Heart left ventricle (tissue), 16 donors: ENCODE measurements around the gene FRMD8. TPM values are rescaled to one million over a fixed set of nuclear protein-coding genes. Genes with fewer than 3 reads are reported as not detected.
A peak's percentile ranks its signal among the peaks of the same experiment; 100 is the strongest.

ENCODE experiments used
- ATAC-seq, 4 donors: fragments of 200-7000 bp; cut with Tn5 transposase; one replicate each; pipeline ENCODE4 v1.9.1; 2020 to 2022; ENCODE audit warnings: moderate library complexity in 4 of 4, mild to moderate bottlenecking in 3 of 4, moderate number of reproducible peaks in 1 of 4
- DNase-seq, 5 donors: peaks; one replicate each; pipeline ENCODE4 v3.0.0-alpha.2; 2020
- H3K27ac ChIP-seq, 12 donors: fragments of 200-600 bp; sonication (generic) in 4 of 12; one replicate each; pipeline versions ENCODE4 v1.5.0 to v1.8.0; 2016 to 2022; ENCODE audit warnings: mild to moderate bottlenecking in 2 of 12
- H3K27me3 ChIP-seq, 9 donors: fragments of 200-600 bp; sonication (generic) in 2 of 9; one replicate each; pipeline versions ENCODE4 v1.5.1 to v1.8.0; 2016 to 2022; ENCODE audit warnings: mild to moderate bottlenecking in 3 of 9
- H3K36me3 ChIP-seq, 9 donors: fragments of 200-600 bp; sonication (generic) in 2 of 9; one replicate each; pipeline versions ENCODE4 v1.5.0 to v1.8.0; 2018 to 2022; ENCODE audit warnings: mild to moderate bottlenecking in 2 of 9
- H3K4me1 ChIP-seq, 12 donors: fragments of 200-600 bp; sonication (generic) in 4 of 12; one replicate each; pipeline versions ENCODE4 v1.5.0 to v1.8.0; 2016 to 2022; ENCODE audit warnings: mild to moderate bottlenecking in 3 of 12
- H3K4me3 ChIP-seq, 12 donors: fragments of 200-600 bp; sonication (generic) in 4 of 12; one replicate each; pipeline versions ENCODE4 v1.5.0 to v1.8.0; 2017 to 2022; ENCODE audit warnings: mild to moderate bottlenecking in 9 of 12, moderate library complexity in 4 of 12
- H3K9me3 ChIP-seq, 12 donors: fragments of 200-600 bp; sonication (generic) in 4 of 12; one replicate each; pipeline versions ENCODE4 v1.5.0 to v1.8.0; 2016 to 2022; ENCODE audit warnings: mild to moderate bottlenecking in 1 of 12
- POLR2A ChIP-seq, 2 donors: fragments of 450-650 bp; IDR thresholded peaks; one replicate each; pipeline ENCODE4 v1.6.1; 2017; ENCODE audit warnings: antibody characterized with exemption in 2 of 2, mild to moderate bottlenecking in 2 of 2, moderate library complexity in 2 of 2
- WGBS, 4 donors: extraction: QIAGEN DNeasy Blood & Tissue Kit in 2 of 4; methylation state at CpG; one replicate each; pipeline versions ENCODE4 v1.1.5 to v1.1.7; 2013 to 2018; 5-methylcytosine and 5-hydroxymethylcytosine counted together
- intact Hi-C, 10 donors: fragments of 100-400 bp; cut with DNase I; formaldehyde crosslinking; loops; one replicate each; pipeline versions ENCODE4 v1.11.1 to v1.14.2; 2022
- polyA plus RNA-seq, 2 donors: library from polyadenylated mRNA; stranded (reverse); fragments of 200-250 nt; gene quantifications; one replicate each; pipeline ENCODE4 v1.2.3, GENCODE V29; 2013
- total RNA-seq, 9 donors: library from RNA; depleted of rRNA in 2 of 9; stranded (reverse); fragments of >200 nt in 2 of 9; fragmentation: NEBNext Ultra II Directional in 3 of 9; extraction: Animal tissue kit (Norgen Biotek cat#: 25700) in 3 of 9; gene quantifications; one replicate each; pipeline versions ENCODE4 v1.1.0 to v1.2.4, GENCODE V29; 2016 to 2023
- TF ChIP-seq, protein P1 (sequence below), 12 donors: fragments of 200-600 bp; sonication (generic) in 4 of 12; IDR thresholded peaks; one replicate each; pipeline versions ENCODE4 v1.5.0 to v1.8.0; 2018 to 2022; ENCODE audit warnings: antibody characterized with exemption in 12 of 12, mild to moderate bottlenecking in 5 of 12
- donor health status: ischemic (EF 13 %, LVEDD 7.1; RV severe dilation, severe dysfunction).
- donor health status: healthy with polysubstance abuse.
- donor health status: DM: no; HTN: yes; CAD: no.
- donor health status: DM: no; HTN: no; CAD: no.
- donor health status: ischemic (EF 25% LVEDD 6.9; RV normal size, moderate dysfunction).
- donor health status: ischemic (EF 25% LVEDD 5.7; RV mildly dilated, moderate dysfunction).
- donor health status: healthy.
- donor health status: DM: yes; HTN: yes; CAD: no.
- donor health status: ischemic (EF 35%, LVEDD 5.7; RV mildly dilated, moderate dysfunction).
- donor health status: nonischemic (EF 11% LVEDD 7.7; RV severe dilation, severe dysfunction).
- donor health status: DM: yes; HTN: yes; CAD: no.
- donor health status: PGD.
- donor health status: ischemic (EF 29% LVEDD 5.4; RV normal size, mild dysfunction).
- donor health status: nonischemic (EF 23%, LVEDD 6.1; RV moderate dilation, normal function).

The FRMD8 gene
- total and polyA plus RNA-seq, 11 donors = 6.1 to 24.1 (median 11.3) TPM

GRCh38 chr11:65362320-65362931 is 24.0 kb upstream of the FRMD8 start:
- Histone ChIP-seq H3K27ac (peak overlapping the region in 2 of 12 donors; percentile 20 to 61), H3K9me3 (no peaks in the 10 kb centered on the region), H3K27me3 (no peaks in the 10 kb centered on the region), H3K4me1 (peaks cover 0 to 25% (median 8%) of the 10 kb centered on the region in 12 donors), H3K4me3 (no peak overlapping the region), H3K36me3 (no peaks in the 10 kb centered on the region)
- DNase-seq (no peak), ATAC-seq (no peak)
- 81 to 87% (median 84%) methylated on average over 10 of the region's 10 CpGs for WGBS, 4 donors
- TF ChIP-seq, protein P1, sequence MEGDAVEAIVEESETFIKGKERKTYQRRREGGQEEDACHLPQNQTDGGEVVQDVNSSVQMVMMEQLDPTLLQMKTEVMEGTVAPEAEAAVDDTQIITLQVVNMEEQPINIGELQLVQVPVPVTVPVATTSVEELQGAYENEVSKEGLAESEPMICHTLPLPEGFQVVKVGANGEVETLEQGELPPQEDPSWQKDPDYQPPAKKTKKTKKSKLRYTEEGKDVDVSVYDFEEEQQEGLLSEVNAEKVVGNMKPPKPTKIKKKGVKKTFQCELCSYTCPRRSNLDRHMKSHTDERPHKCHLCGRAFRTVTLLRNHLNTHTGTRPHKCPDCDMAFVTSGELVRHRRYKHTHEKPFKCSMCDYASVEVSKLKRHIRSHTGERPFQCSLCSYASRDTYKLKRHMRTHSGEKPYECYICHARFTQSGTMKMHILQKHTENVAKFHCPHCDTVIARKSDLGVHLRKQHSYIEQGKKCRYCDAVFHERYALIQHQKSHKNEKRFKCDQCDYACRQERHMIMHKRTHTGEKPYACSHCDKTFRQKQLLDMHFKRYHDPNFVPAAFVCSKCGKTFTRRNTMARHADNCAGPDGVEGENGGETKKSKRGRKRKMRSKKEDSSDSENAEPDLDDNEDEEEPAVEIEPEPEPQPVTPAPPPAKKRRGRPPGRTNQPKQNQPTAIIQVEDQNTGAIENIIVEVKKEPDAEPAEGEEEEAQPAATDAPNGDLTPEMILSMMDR (IDR thresholded peaks at IDR 0.05) = no peak
- no peak for TF ChIP-seq POLR2A (IDR thresholded peaks at IDR 0.05)
- intact Hi-C loops = loop anchor here in 3 of 10 donors (5.0 to 10.0 kb wide), 2 partner anchors 52 to 150 kb away; no protein-coding TSS in a partner anchor

DNA sequence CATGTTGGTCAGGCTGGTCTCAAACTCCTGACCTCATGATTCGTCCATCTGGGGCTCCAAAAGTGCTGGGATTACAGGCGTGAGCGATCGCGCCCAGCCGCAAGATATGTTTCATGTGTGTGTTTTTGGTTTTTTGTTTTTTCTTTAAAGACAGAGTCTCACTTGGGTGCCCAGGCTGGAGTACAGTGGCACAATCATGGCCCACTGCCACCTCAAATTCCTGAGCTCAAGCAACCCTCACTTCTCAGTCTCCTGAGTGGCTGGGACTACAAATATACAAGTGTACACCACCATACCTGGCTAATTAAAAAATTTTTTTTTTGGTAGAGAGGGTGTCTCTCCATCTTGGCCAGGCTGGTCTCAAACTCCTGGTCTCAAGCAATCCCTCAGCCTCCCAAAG is 23.5 kb upstream of the FRMD8 start:
- Histone ChIP-seq H3K4me3 (no peak overlapping the region), H3K27me3 (no peaks in the 10 kb centered on the region), H3K36me3 (no peaks in the 10 kb centered on the region), H3K4me1 (peaks cover 0 to 22% (median 6%) of the 10 kb centered on the region in 12 donors), H3K27ac (peak overlapping the region in 2 of 12 donors; percentile 21 to 61), H3K9me3 (no peaks in the 10 kb centered on the region)
- TF ChIP-seq POLR2A (IDR thresholded peaks at IDR 0.05) = no peak
- TF ChIP-seq, protein P1 (IDR thresholded peaks at IDR 0.05) = no peak
- intact Hi-C loops = loop anchor here in 3 of 10 donors (5.0 to 10.0 kb wide), 2 partner anchors 52 to 149 kb away; no protein-coding TSS in a partner anchor
- WGBS, 4 donors = 87 to 95% (median 90%) methylated on average over 6 of the region's 6 CpGs
- DNase-seq (no peak), ATAC-seq (no peak)

GRCh38 chr11:65363770-65364169 is 22.7 kb upstream of the FRMD8 start:
- intact Hi-C loops = loop anchor here in 3 of 10 donors (5.0 to 10.0 kb wide), 2 partner anchors 51 to 149 kb away; no protein-coding TSS in a partner anchor
- ATAC-seq (no peak), DNase-seq (no peak)
- TF ChIP-seq, protein P1 (IDR thresholded peaks at IDR 0.05) = no peak
- TF ChIP-seq POLR2A (IDR thresholded peaks at IDR 0.05) = no peak
- H3K4me1 ChIP-seq = peaks cover 0 to 22% (median 5%) of the 10 kb centered on the region in 12 donors
- no peak overlapping the region for H3K27ac ChIP-seq
- no peaks in the 10 kb centered on the region for H3K27me3 ChIP-seq
- no peaks in the 10 kb centered on the region for H3K36me3 ChIP-seq
- H3K9me3 ChIP-seq = no peaks in the 10 kb centered on the region
- H3K4me3 ChIP-seq = no peak overlapping the region
- WGBS, 4 donors = 61 to 75% (median 65%) methylated on average over 3 of the region's 3 CpGs

- 2 to 4% (median 3%) methylated on average over 4 of the region's 4 CpGs for WGBS, 4 donors
- H3K4me1 ChIP-seq = peaks cover 0 to 31% (median 14%) of the 10 kb centered on the region in 12 donors
- ATAC-seq (peak; percentile 38 to 71 (median 66)), DNase-seq (no peak)
- no peaks in the 10 kb centered on the region for H3K9me3 ChIP-seq
- intact Hi-C loops = loop anchor here in 8 of 10 donors (1.0 to 10.0 kb wide), 5 partner anchors 48 to 146 kb away; no protein-coding TSS in a partner anchor
- no peak overlapping the region for H3K4me3 ChIP-seq
- TF ChIP-seq, protein P1 (IDR thresholded peaks at IDR 0.05) = peak; percentile 66 to 85 (median 78)
- TF ChIP-seq POLR2A (IDR thresholded peaks at IDR 0.05) = no peak
- H3K36me3 ChIP-seq = no peaks in the 10 kb centered on the region
- H3K27ac ChIP-seq = peak overlapping the region in 11 of 12 donors; percentile 19 to 77 (median 63)
- no peaks in the 10 kb centered on the region for H3K27me3 ChIP-seq
These were observed 20.1 kb upstream of the FRMD8 start for GRCh38 chr11:65366340-65366773.
